ENCODE results near the gene C1QTNF2. TPM values are rescaled to one million over a fixed set of nuclear protein-coding genes. Genes with fewer than 3 reads are reported as not detected.

C1QTNF2 gene
- total and polyA plus RNA-seq, 4 donors, result 0.17 to 0.37 (median 0.23) TPM

DNA sequence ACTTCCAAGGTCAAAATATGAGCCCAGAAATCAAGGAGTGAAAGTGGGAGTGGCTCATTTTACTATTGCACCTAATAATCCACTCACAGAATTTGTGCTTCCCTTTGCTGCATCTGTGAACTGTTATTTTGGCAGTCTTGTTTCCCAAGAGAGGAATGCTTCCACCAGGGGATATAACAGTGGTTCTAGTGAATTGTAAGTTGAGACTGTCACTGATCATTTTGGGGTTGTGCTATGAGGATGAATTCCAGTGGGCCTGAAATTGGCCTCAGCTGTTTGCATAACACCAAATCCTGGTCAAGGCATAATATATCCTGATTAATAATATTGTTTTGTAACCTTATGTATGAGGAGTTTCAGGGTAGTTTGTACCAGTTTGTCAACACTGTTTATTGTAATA, 15.1 kb upstream of the C1QTNF2 start:
- Histone ChIP-seq H3K4me1 (ENCODE audit: control insufficient read depth in 4 of 4, insufficient read depth in 4 of 4, low read length in 3 of 4) (no peaks in the 10 kb centered on the region), H3K27me3 (ENCODE audit: control insufficient read depth in 4 of 4, insufficient read depth in 4 of 4, low read length in 3 of 4) (no peaks in the 10 kb centered on the region), H3K4me3 (ENCODE audit: low read depth in 1 of 3, low read length in 3 of 3) (no peak overlapping the region), H3K9me3 (ENCODE audit: control insufficient read depth in 4 of 4, low read length in 3 of 4) (peaks cover 1 to 16% (median 4%) of the 10 kb centered on the region in 4 donors), H3K36me3 (ENCODE audit: control insufficient read depth in 4 of 4, insufficient read depth in 3 of 4, low read depth in 1 of 4, low read length in 3 of 4) (no peaks in the 10 kb centered on the region), H3K9ac (ENCODE audit: low read depth in 1 of 2, low read length in 2 of 2) (no peak overlapping the region), H3K27ac (ENCODE audit: low read depth in 1 of 2, low read length in 2 of 2) (no peak overlapping the region)
- DNase-seq (ENCODE audit: low spot score), result no peak
- TF ChIP-seq SP1 (IDR thresholded peaks at IDR 0.05) (no peak), RXRA (IDR thresholded peaks at IDR 0.05) (no peak), YY1 (IDR thresholded peaks at IDR 0.05) (no peak), JUND (IDR thresholded peaks at IDR 0.05) (no peak), ATF3 (IDR thresholded peaks at IDR 0.05) (no peak), EGR1 (IDR thresholded peaks at IDR 0.05; ENCODE audit: low read depth in 2 of 2) (no peak), NR2F2 (IDR thresholded peaks at IDR 0.05) (no peak), TAF1 (conservative IDR thresholded peaks at IDR 0.05) (no peak), HNF4A (conservative IDR thresholded peaks at IDR 0.05) (no peak), FOXA1 (IDR thresholded peaks at IDR 0.05) (no peak), RAD21 (IDR thresholded peaks at IDR 0.05) (no peak), GABPA (IDR thresholded peaks at IDR 0.05 in 1 of 2, conservative IDR thresholded peaks at IDR 0.05 in 1 of 2) (no peak), FOXA2 (IDR thresholded peaks at IDR 0.05) (no peak), ZBTB33 (IDR thresholded peaks at IDR 0.05) (no peak)
- TF ChIP-seq, protein P1, sequence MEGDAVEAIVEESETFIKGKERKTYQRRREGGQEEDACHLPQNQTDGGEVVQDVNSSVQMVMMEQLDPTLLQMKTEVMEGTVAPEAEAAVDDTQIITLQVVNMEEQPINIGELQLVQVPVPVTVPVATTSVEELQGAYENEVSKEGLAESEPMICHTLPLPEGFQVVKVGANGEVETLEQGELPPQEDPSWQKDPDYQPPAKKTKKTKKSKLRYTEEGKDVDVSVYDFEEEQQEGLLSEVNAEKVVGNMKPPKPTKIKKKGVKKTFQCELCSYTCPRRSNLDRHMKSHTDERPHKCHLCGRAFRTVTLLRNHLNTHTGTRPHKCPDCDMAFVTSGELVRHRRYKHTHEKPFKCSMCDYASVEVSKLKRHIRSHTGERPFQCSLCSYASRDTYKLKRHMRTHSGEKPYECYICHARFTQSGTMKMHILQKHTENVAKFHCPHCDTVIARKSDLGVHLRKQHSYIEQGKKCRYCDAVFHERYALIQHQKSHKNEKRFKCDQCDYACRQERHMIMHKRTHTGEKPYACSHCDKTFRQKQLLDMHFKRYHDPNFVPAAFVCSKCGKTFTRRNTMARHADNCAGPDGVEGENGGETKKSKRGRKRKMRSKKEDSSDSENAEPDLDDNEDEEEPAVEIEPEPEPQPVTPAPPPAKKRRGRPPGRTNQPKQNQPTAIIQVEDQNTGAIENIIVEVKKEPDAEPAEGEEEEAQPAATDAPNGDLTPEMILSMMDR (IDR thresholded peaks at IDR 0.05; ENCODE audit: low read depth, low read length, missing input control), result no peak
- TF ChIP-seq, protein P2, sequence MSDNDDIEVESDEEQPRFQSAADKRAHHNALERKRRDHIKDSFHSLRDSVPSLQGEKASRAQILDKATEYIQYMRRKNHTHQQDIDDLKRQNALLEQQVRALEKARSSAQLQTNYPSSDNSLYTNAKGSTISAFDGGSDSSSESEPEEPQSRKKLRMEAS (IDR thresholded peaks at IDR 0.05), result no peak

GRCh38 chr5:160384681-160385080, 14.3 kb upstream of the C1QTNF2 start:
- Histone ChIP-seq H3K4me1 (ENCODE audit: control insufficient read depth in 4 of 4, insufficient read depth in 4 of 4, low read length in 3 of 4) (no peaks in the 10 kb centered on the region), H3K27ac (ENCODE audit: low read depth in 1 of 2, low read length in 2 of 2) (no peak overlapping the region), H3K27me3 (ENCODE audit: control insufficient read depth in 4 of 4, insufficient read depth in 4 of 4, low read length in 3 of 4) (no peaks in the 10 kb centered on the region), H3K4me3 (ENCODE audit: low read depth in 1 of 3, low read length in 3 of 3) (no peak overlapping the region), H3K9ac (ENCODE audit: low read depth in 1 of 2, low read length in 2 of 2) (no peak overlapping the region), H3K9me3 (ENCODE audit: control insufficient read depth in 4 of 4, low read length in 3 of 4) (peaks cover 1 to 16% (median 4%) of the 10 kb centered on the region in 4 donors), H3K36me3 (ENCODE audit: control insufficient read depth in 4 of 4, insufficient read depth in 3 of 4, low read depth in 1 of 4, low read length in 3 of 4) (no peaks in the 10 kb centered on the region)
- no peak for TF ChIP-seq RXRA (IDR thresholded peaks at IDR 0.05)
- no peak for TF ChIP-seq YY1 (IDR thresholded peaks at IDR 0.05)
- TF ChIP-seq REST (IDR thresholded peaks at IDR 0.05), result no peak
- no peak for TF ChIP-seq RAD21 (IDR thresholded peaks at IDR 0.05)
- TF ChIP-seq JUND (IDR thresholded peaks at IDR 0.05), result no peak
- TF ChIP-seq FOXA2 (IDR thresholded peaks at IDR 0.05), result no peak
- 99% methylated on average over 1 of the region's 1 CpG for WGBS
- no peak for DNase-seq (ENCODE audit: low spot score)
